ENCODE data around the gene RAB28.

RAB28 gene

DNA sequence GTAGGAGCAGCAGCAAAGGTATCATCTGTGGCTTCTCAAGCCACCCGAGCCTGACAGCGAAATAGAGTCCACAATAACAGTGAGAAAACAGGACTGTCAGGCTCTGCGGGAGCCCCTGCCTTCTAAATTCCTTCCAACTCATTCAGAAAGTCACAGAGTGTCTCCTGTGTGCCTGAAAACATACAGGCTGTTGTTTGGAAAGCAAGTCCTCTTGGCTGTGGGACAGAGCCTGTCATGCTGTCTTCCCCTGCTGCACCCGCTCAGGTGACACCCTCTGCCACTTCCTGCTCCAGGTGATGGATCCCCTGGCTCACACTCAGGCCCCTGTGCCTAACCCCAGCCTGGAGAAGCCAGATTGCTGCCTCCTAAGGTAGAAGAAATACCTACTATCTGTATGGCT lies 152.3 kb downstream of the RAB28 start (continued):
- TF ChIP-seq ISL1 (CRISPR knock-in tag; IDR thresholded peaks at IDR 0.05) = no peak
- no peak for TF ChIP-seq ZNF8 (CRISPR knock-in tag; IDR thresholded peaks at IDR 0.05)
- TF ChIP-seq BACH2 (CRISPR knock-in tag; IDR thresholded peaks at IDR 0.05; ENCODE audit: borderline replicate concordance) = no peak
- TF ChIP-seq, protein P1, sequence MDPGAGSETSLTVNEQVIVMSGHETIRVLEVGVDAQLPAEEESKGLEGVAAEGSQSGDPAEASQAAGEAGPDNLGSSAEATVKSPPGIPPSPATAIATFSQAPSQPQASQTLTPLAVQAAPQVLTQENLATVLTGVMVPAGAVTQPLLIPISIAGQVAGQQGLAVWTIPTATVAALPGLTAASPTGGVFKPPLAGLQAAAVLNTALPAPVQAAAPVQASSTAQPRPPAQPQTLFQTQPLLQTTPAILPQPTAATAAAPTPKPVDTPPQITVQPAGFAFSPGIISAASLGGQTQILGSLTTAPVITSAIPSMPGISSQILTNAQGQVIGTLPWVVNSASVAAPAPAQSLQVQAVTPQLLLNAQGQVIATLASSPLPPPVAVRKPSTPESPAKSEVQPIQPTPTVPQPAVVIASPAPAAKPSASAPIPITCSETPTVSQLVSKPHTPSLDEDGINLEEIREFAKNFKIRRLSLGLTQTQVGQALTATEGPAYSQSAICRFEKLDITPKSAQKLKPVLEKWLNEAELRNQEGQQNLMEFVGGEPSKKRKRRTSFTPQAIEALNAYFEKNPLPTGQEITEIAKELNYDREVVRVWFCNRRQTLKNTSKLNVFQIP (CRISPR knock-in tag; IDR thresholded peaks at IDR 0.05; ENCODE audit: borderline replicate concordance, low read depth) = no peak
- TF ChIP-seq ZC3H10 (CRISPR knock-in tag; IDR thresholded peaks at IDR 0.05) = no peak

DNA sequence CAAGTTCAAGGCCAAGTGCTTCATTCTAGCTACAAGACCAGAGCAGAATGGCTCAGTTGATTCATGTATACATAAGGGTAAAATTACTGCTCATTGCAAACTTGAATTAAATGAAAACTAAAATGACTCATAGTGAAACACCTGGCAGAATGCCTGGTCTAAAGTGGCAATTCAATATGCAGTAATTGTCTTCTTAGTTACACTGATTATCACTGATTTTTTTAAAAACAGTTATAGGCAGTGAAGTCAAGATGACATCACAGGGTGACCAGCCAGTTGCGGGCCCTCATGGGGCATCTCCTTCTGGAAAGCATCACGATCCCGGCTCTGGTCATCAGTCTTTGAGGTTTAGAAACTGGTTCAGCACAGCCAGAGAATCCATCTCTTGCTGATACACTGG lies 154.2 kb downstream of the RAB28 start:
- no peak for TF ChIP-seq GLIS3 (CRISPR knock-in tag; IDR thresholded peaks at IDR 0.05)
- no peak for TF ChIP-seq ZFP30 (CRISPR knock-in tag; IDR thresholded peaks at IDR 0.05)
- no peak for TF ChIP-seq PPARA (CRISPR knock-in tag; IDR thresholded peaks at IDR 0.05; ENCODE audit: borderline replicate concordance)
- no peak for TF ChIP-seq ZNF8 (CRISPR knock-in tag; IDR thresholded peaks at IDR 0.05)
- no peak for TF ChIP-seq BACH2 (CRISPR knock-in tag; IDR thresholded peaks at IDR 0.05; ENCODE audit: borderline replicate concordance)
- TF ChIP-seq TOX (CRISPR knock-in tag; IDR thresholded peaks at IDR 0.05; ENCODE audit: borderline replicate concordance) = no peak
- TF ChIP-seq ZFP3 (CRISPR knock-in tag; IDR thresholded peaks at IDR 0.05) = no peak
- no peak for TF ChIP-seq ESRRG (CRISPR knock-in tag; IDR thresholded peaks at IDR 0.05)
- TF ChIP-seq, protein P2, sequence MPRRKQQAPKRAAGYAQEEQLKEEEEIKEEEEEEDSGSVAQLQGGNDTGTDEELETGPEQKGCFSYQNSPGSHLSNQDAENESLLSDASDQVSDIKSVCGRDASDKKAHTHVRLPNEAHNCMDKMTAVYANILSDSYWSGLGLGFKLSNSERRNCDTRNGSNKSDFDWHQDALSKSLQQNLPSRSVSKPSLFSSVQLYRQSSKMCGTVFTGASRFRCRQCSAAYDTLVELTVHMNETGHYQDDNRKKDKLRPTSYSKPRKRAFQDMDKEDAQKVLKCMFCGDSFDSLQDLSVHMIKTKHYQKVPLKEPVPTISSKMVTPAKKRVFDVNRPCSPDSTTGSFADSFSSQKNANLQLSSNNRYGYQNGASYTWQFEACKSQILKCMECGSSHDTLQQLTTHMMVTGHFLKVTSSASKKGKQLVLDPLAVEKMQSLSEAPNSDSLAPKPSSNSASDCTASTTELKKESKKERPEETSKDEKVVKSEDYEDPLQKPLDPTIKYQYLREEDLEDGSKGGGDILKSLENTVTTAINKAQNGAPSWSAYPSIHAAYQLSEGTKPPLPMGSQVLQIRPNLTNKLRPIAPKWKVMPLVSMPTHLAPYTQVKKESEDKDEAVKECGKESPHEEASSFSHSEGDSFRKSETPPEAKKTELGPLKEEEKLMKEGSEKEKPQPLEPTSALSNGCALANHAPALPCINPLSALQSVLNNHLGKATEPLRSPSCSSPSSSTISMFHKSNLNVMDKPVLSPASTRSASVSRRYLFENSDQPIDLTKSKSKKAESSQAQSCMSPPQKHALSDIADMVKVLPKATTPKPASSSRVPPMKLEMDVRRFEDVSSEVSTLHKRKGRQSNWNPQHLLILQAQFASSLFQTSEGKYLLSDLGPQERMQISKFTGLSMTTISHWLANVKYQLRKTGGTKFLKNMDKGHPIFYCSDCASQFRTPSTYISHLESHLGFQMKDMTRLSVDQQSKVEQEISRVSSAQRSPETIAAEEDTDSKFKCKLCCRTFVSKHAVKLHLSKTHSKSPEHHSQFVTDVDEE (CRISPR knock-in tag; IDR thresholded peaks at IDR 0.05) = no peak
- no peak for TF ChIP-seq RARB (CRISPR knock-in tag; IDR thresholded peaks at IDR 0.05)
- no peak for TF ChIP-seq ARNTL (CRISPR knock-in tag; IDR thresholded peaks at IDR 0.05; ENCODE audit: borderline replicate concordance, low read depth)
- TF ChIP-seq CSDC2 (CRISPR knock-in tag; IDR thresholded peaks at IDR 0.05) = no peak
- TF ChIP-seq, protein P3, sequence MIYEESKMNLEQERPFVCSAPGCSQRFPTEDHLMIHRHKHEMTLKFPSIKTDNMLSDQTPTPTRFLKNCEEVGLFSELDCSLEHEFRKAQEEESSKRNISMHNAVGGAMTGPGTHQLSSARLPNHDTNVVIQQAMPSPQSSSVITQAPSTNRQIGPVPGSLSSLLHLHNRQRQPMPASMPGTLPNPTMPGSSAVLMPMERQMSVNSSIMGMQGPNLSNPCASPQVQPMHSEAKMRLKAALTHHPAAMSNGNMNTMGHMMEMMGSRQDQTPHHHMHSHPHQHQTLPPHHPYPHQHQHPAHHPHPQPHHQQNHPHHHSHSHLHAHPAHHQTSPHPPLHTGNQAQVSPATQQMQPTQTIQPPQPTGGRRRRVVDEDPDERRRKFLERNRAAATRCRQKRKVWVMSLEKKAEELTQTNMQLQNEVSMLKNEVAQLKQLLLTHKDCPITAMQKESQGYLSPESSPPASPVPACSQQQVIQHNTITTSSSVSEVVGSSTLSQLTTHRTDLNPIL (CRISPR knock-in tag; IDR thresholded peaks at IDR 0.05; ENCODE audit: low read depth) = no peak
- TF ChIP-seq, protein P1 (CRISPR knock-in tag; IDR thresholded peaks at IDR 0.05; ENCODE audit: borderline replicate concordance, low read depth) = no peak
- TF ChIP-seq, protein P4, sequence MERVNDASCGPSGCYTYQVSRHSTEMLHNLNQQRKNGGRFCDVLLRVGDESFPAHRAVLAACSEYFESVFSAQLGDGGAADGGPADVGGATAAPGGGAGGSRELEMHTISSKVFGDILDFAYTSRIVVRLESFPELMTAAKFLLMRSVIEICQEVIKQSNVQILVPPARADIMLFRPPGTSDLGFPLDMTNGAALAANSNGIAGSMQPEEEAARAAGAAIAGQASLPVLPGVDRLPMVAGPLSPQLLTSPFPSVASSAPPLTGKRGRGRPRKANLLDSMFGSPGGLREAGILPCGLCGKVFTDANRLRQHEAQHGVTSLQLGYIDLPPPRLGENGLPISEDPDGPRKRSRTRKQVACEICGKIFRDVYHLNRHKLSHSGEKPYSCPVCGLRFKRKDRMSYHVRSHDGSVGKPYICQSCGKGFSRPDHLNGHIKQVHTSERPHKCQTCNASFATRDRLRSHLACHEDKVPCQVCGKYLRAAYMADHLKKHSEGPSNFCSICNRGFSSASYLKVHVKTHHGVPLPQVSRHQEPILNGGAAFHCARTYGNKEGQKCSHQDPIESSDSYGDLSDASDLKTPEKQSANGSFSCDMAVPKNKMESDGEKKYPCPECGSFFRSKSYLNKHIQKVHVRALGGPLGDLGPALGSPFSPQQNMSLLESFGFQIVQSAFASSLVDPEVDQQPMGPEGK (CRISPR knock-in tag; IDR thresholded peaks at IDR 0.05; ENCODE audit: borderline replicate concordance) = no peak
- TF ChIP-seq, protein P5, sequence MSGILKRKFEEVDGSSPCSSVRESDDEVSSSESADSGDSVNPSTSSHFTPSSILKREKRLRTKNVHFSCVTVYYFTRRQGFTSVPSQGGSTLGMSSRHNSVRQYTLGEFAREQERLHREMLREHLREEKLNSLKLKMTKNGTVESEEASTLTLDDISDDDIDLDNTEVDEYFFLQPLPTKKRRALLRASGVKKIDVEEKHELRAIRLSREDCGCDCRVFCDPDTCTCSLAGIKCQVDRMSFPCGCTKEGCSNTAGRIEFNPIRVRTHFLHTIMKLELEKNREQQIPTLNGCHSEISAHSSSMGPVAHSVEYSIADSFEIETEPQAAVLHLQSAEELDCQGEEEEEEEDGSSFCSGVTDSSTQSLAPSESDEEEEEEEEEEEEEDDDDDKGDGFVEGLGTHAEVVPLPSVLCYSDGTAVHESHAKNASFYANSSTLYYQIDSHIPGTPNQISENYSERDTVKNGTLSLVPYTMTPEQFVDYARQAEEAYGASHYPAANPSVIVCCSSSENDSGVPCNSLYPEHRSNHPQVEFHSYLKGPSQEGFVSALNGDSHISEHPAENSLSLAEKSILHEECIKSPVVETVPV (CRISPR knock-in tag; IDR thresholded peaks at IDR 0.05) = no peak
- TF ChIP-seq ZNF70 (CRISPR knock-in tag; IDR thresholded peaks at IDR 0.05) = no peak
- TF ChIP-seq OSR1 (CRISPR knock-in tag; IDR thresholded peaks at IDR 0.05) = no peak
- no peak for ATAC-seq
